HG03565 (cell line): ENCODE measurements around the gene TET1.
"Not testable (repeated sequence)": the region's sequence is repeated elsewhere in the genome, so short reads cannot be mapped to it uniquely, and the experiment has no call there.

Experiments used
- ATAC-seq: cut with Tn5 transposase; IDR thresholded peaks from one replicate; pipeline ENCODE4 v1.9.1; 2021; ENCODE audit warnings: mild to moderate bottlenecking, moderate library complexity; ENCODE audit not compliant: unreplicated experiment

TET1 gene

GRCh38 chr10:68604441-68604840 lies 44.3 kb downstream of the TET1 start:
- no peak for ATAC-seq

GRCh38 chr10:68606918-68607317 lies 46.8 kb downstream of the TET1 start:
- no peak for ATAC-seq

GRCh38 chr10:68610023-68610422 lies 49.9 kb downstream of the TET1 start:
- ATAC-seq, result not testable (repeated sequence)

- no peak for ATAC-seq
Measured at GRCh38 chr10:68611227-68611626, 51.1 kb downstream of the TET1 start.

- ATAC-seq, result not testable (repeated sequence)
Measured at GRCh38 chr10:68613974-68614373, 53.8 kb downstream of the TET1 start.

- not testable (repeated sequence) for ATAC-seq
Measured at GRCh38 chr10:68617691-68618090, 57.6 kb downstream of the TET1 start.

- no peak for ATAC-seq
Measured at GRCh38 chr10:68618234-68618633, 58.1 kb downstream of the TET1 start.

- ATAC-seq, result no peak
Measured at GRCh38 chr10:68619595-68619994, 59.5 kb downstream of the TET1 start.

- no peak for ATAC-seq
Measured at GRCh38 chr10:68625316-68625921, 65.3 kb downstream of the TET1 start.

- ATAC-seq, result no peak
Measured at GRCh38 chr10:68628576-68629127, 68.5 kb downstream of the TET1 start.

GRCh38 chr10:68632271-68632560 lies 72.1 kb downstream of the TET1 start:
- ATAC-seq, result not testable (repeated sequence)

GRCh38 chr10:68633281-68633680 lies 73.1 kb downstream of the TET1 start:
- ATAC-seq, result no peak

- no peak for ATAC-seq
Measured at GRCh38 chr10:68633816-68634466, 73.8 kb downstream of the TET1 start.

GRCh38 chr10:68636335-68636734 lies 76.2 kb downstream of the TET1 start:
- no peak for ATAC-seq

GRCh38 chr10:68643550-68643949 lies 83.4 kb downstream of the TET1 start:
- ATAC-seq, result not testable (repeated sequence)

- ATAC-seq, result no peak
Measured at GRCh38 chr10:68647672-68648341, 87.7 kb downstream of the TET1 start.

- ATAC-seq, result no peak
Measured at GRCh38 chr10:68655620-68656126, 95.5 kb downstream of the TET1 start.

GRCh38 chr10:68665841-68666240 lies 105.7 kb downstream of the TET1 start:
- ATAC-seq, result no peak

- ATAC-seq, result no peak
Measured at GRCh38 chr10:68666280-68666760, 106.2 kb downstream of the TET1 start.

GRCh38 chr10:68668231-68668630 lies 108.1 kb downstream of the TET1 start:
- ATAC-seq, result no peak

- no peak for ATAC-seq
Measured at GRCh38 chr10:68668972-68669371, 108.8 kb downstream of the TET1 start.

- peak; percentile 68 for ATAC-seq
Measured at GRCh38 chr10:68684413-68684812, 124.3 kb downstream of the TET1 start.
